ENCODE data around the gene SPATA13. TPM values are rescaled to one million over a fixed set of nuclear protein-coding genes. Genes with fewer than 3 reads are reported as not detected.

The SPATA13 gene
- total and polyA plus RNA-seq, 12 donors: 3.3 to 21.4 (median 10.2) TPM

GRCh38 chr13:24142453-24142852, 18.1 kb upstream of the SPATA13 start:
- TF ChIP-seq CTCF (IDR thresholded peaks at IDR 0.05): no peak
- no peak overlapping the region for H3K4me3 ChIP-seq
- no peaks in the 10 kb centered on the region for H3K36me3 ChIP-seq
- 69 to 83% methylated on average over 1 of the region's 1 CpG for WGBS, 2 donors
- ATAC-seq: no peak
- no peaks in the 10 kb centered on the region for H3K9me3 ChIP-seq
- no peak for DNase-seq
- H3K27me3 ChIP-seq: peaks cover 0 to 5% (median 0%) of the 10 kb centered on the region in 7 donors
- intact Hi-C loops (cut with DNase I): no loop called here
- H3K27ac ChIP-seq: no peak overlapping the region
- H3K4me1 ChIP-seq: peaks cover 0 to 10% (median 0%) of the 10 kb centered on the region in 9 donors

- intact Hi-C loops (cut with DNase I): no loop called here
- WGBS, 2 donors: 63 to 65% methylated on average over 4 of the region's 4 CpGs
- ATAC-seq (no peak), DNase-seq (no peak)
- peaks cover 0 to 5% (median 0%) of the 10 kb centered on the region in 7 donors for H3K27me3 ChIP-seq
- no peak overlapping the region for H3K4me3 ChIP-seq
- peaks cover 0 to 10% (median 0%) of the 10 kb centered on the region in 9 donors for H3K4me1 ChIP-seq
- no peaks in the 10 kb centered on the region for H3K9me3 ChIP-seq
- TF ChIP-seq CTCF (IDR thresholded peaks at IDR 0.05): no peak
- no peak overlapping the region for H3K27ac ChIP-seq
- no peaks in the 10 kb centered on the region for H3K36me3 ChIP-seq
Measured at GRCh38 chr13:24142886-24143285, 17.6 kb upstream of the SPATA13 start.

- intact Hi-C loops (cut with DNase I): no loop called here
- no peaks in the 10 kb centered on the region for H3K36me3 ChIP-seq
- WGBS, 2 donors: 58 to 73% methylated on average over 2 of the region's 2 CpGs
- no peak overlapping the region for H3K4me3 ChIP-seq
- no peak for TF ChIP-seq CTCF (IDR thresholded peaks at IDR 0.05)
- H3K27me3 ChIP-seq: peaks cover 0 to 5% (median 0%) of the 10 kb centered on the region in 7 donors
- peaks cover 0 to 10% (median 0%) of the 10 kb centered on the region in 9 donors for H3K4me1 ChIP-seq
- DNase-seq (no peak), ATAC-seq (no peak)
- H3K27ac ChIP-seq: no peak overlapping the region
- H3K9me3 ChIP-seq: no peaks in the 10 kb centered on the region
Measured at GRCh38 chr13:24145240-24145639, 15.3 kb upstream of the SPATA13 start.

GRCh38 chr13:24145674-24146073, 14.8 kb upstream of the SPATA13 start:
- 68 to 77% methylated on average over 7 of the region's 7 CpGs for WGBS, 2 donors
- no peak for TF ChIP-seq CTCF (IDR thresholded peaks at IDR 0.05)
- H3K36me3 ChIP-seq: no peaks in the 10 kb centered on the region
- intact Hi-C loops (cut with DNase I): no loop called here
- H3K4me3 ChIP-seq: no peak overlapping the region
- no peaks in the 10 kb centered on the region for H3K9me3 ChIP-seq
- H3K4me1 ChIP-seq: peaks cover 0 to 10% (median 0%) of the 10 kb centered on the region in 9 donors
- DNase-seq: no peak
- H3K27me3 ChIP-seq: peaks cover 0 to 5% (median 0%) of the 10 kb centered on the region in 7 donors
- ATAC-seq: no peak
- no peak overlapping the region for H3K27ac ChIP-seq
